Psoas muscle (tissue), 8 donors: Measurements from ENCODE around the gene ABHD2. TPM values are rescaled to one million over a fixed set of nuclear protein-coding genes. Genes with fewer than 3 reads are reported as not detected.
"Not testable (repeated sequence)": the region's sequence is repeated elsewhere in the genome, so short reads cannot be mapped to it uniquely, and the experiment has no call there.

Source experiments
- ATAC-seq, 4 donors: fragments of 200-7000 bp; cut with Tn5 transposase; one replicate each; pipeline ENCODE4 v1.9.1; 2020; ENCODE audit warnings: moderate library complexity in 3 of 4, mild to moderate bottlenecking in 2 of 4
- DNase-seq, 2 donors: peaks; one replicate each; pipeline ENCODE4 v3.0.0-alpha.2; 2020
- H3K27ac ChIP-seq: fragments of 200-600 bp; one replicate; pipeline ENCODE4 v1.8.0; 2022
- H3K27me3 ChIP-seq, 3 donors: fragments of 200-600 bp in 1 of 3; one replicate each; pipeline versions ENCODE4 v1.6.1 to v1.8.0; 2013 to 2022; ENCODE audit warnings: low read length in 2 of 3, mild to moderate bottlenecking in 2 of 3, moderate library complexity in 1 of 3; ENCODE audit not compliant: insufficient read depth in 3 of 3
- H3K36me3 ChIP-seq, 2 donors: fragments of 200-600 bp in 1 of 2; one replicate each; pipeline versions ENCODE4 v1.6.1 to v1.8.0; 2013 to 2022; ENCODE audit warnings: low read depth in 1 of 2, mild to moderate bottlenecking in 1 of 2, moderate library complexity in 1 of 2; ENCODE audit not compliant: insufficient read depth in 1 of 2
- H3K4me1 ChIP-seq: fragments of 200-600 bp; one replicate; pipeline ENCODE4 v1.8.0; 2022
- H3K4me3 ChIP-seq: fragments of 200-600 bp; one replicate; pipeline ENCODE4 v1.8.0; 2022; ENCODE audit warnings: mild to moderate bottlenecking
- H3K9me3 ChIP-seq: fragments of 200-600 bp; one replicate; pipeline ENCODE4 v1.8.0; 2022
- CTCF ChIP-seq: fragments of 200-600 bp; IDR thresholded peaks from one replicate; pipeline ENCODE4 v1.8.0; 2022; ENCODE audit warnings: antibody characterized with exemption
- WGBS, 3 donors: extraction: QIAGEN DNeasy Blood & Tissue Kit; methylation state at CpG; one replicate each; pipeline versions ENCODE4 v1.1.6 to v1.1.7; 2013; 5-methylcytosine and 5-hydroxymethylcytosine counted together
- intact Hi-C, 2 donors: fragments of 100-400 bp; cut with DNase I; formaldehyde crosslinking; loops; one replicate each; pipeline versions ENCODE4 v1.11.0 to v1.14.2; 2022
- polyA plus RNA-seq, 3 donors: library from polyadenylated mRNA; stranded (reverse); fragments of 200-250 nt; gene quantifications; one replicate each; pipeline ENCODE4 v1.2.3, GENCODE V29; 2013
- total RNA-seq, 4 donors: library from RNA; stranded (reverse); fragmentation: NEBNext Ultra II Directional in 2 of 4; extraction: Animal tissue kit (Norgen Biotek cat#: 25700) in 2 of 4; gene quantifications; one replicate each; pipeline versions ENCODE4 v1.2.1 to v1.2.4, GENCODE V29; 2021 to 2023
- donor health status: healthy with polysubstance abuse.
- donor health status: DM: no; HTN: no; CAD: no; lungs with moderate emphysema.
- donor health status: Bipolar disorder and iron deficiency.
- donor health status: healthy.
- donor health status: DM: yes; HTN: yes; CAD: no.
- donor health status: DM: no; HTN: no; CAD: no.
- donor health status: DM: no; HTN: no; CAD: no.
- donor health status: DM: yes; HTN: yes; CAD: no.

The ABHD2 gene
- total and polyA plus RNA-seq, 7 donors: 10.8 to 215 (median 66.1) TPM

- Histone ChIP-seq H3K36me3 (no peaks in the 10 kb centered on the region), H3K9me3 (no peaks in the 10 kb centered on the region), H3K27me3 (no peaks in the 10 kb centered on the region), H3K27ac (no peak overlapping the region), H3K4me1 (no peaks in the 10 kb centered on the region), H3K4me3 (no peak overlapping the region)
- TF ChIP-seq CTCF: no peak
- ATAC-seq: no peak
- no peak for DNase-seq
- 81 to 94% (median 94%) methylated on average over 1 to 3 of the region's 3 CpGs for WGBS, 3 donors
- intact Hi-C loops: no loop called here
These were observed 44.9 kb upstream of the ABHD2 start for GRCh38 chr15:89043031-89044002.

- DNase-seq, H3K4me3 ChIP-seq, H3K27ac ChIP-seq, intact Hi-C loops, H3K4me1 ChIP-seq, H3K36me3 ChIP-seq, H3K9me3 ChIP-seq, ATAC-seq, H3K27me3 ChIP-seq: not testable (repeated sequence)
- 46 to 71% (median 54%) methylated on average over 16 to 21 of the region's 21 CpGs for WGBS, 3 donors
These were observed 39.1 kb upstream of the ABHD2 start for GRCh38 chr15:89049016-89049666.

- Histone ChIP-seq H3K27me3 (no peaks in the 10 kb centered on the region), H3K4me1 (no peaks in the 10 kb centered on the region), H3K36me3 (no peaks in the 10 kb centered on the region), H3K9me3 (no peaks in the 10 kb centered on the region), H3K27ac (no peak overlapping the region), H3K4me3 (no peak overlapping the region)
- DNase-seq: no peak
- no peak for ATAC-seq
- no peak for TF ChIP-seq CTCF
- WGBS, 3 donors: 34 to 46% (median 43%) methylated on average over 2 of the region's 2 CpGs
- intact Hi-C loops: no loop called here
These were observed 36.4 kb upstream of the ABHD2 start for GRCh38 chr15:89051875-89052274.

GRCh38 chr15:89052474-89052873, 35.8 kb upstream of the ABHD2 start:
- 72 to 90% (median 76%) methylated on average over 3 of the region's 3 CpGs for WGBS, 3 donors
- ATAC-seq (no peak), DNase-seq (no peak)
- Histone ChIP-seq H3K4me1 (no peaks in the 10 kb centered on the region), H3K36me3 (no peaks in the 10 kb centered on the region), H3K27me3 (no peaks in the 10 kb centered on the region), H3K9me3 (no peaks in the 10 kb centered on the region), H3K4me3 (no peak overlapping the region), H3K27ac (no peak overlapping the region)
- intact Hi-C loops: no loop called here
- TF ChIP-seq CTCF: no peak

GRCh38 chr15:89054873-89055272, 33.4 kb upstream of the ABHD2 start:
- Histone ChIP-seq H3K27me3 (no peaks in the 10 kb centered on the region), H3K9me3 (no peaks in the 10 kb centered on the region), H3K36me3 (no peaks in the 10 kb centered on the region), H3K27ac (no peak overlapping the region), H3K4me3 (no peak overlapping the region), H3K4me1 (peaks cover 2% of the 10 kb centered on the region)
- no peak for TF ChIP-seq CTCF
- DNase-seq (no peak), ATAC-seq (no peak)
- WGBS, 3 donors: 94 to 97% (median 95%) methylated on average over 6 of the region's 6 CpGs
- intact Hi-C loops: loop anchor here (5.0 kb wide), 2 partner anchors 72 to 122 kb away; no protein-coding TSS in a partner anchor
